Measurements from ENCODE around the gene IL12B.
"Not testable (repeated sequence)": the region's sequence is repeated elsewhere in the genome, so short reads cannot be mapped to it uniquely, and the experiment has no call there.

IL12B gene

DNA sequence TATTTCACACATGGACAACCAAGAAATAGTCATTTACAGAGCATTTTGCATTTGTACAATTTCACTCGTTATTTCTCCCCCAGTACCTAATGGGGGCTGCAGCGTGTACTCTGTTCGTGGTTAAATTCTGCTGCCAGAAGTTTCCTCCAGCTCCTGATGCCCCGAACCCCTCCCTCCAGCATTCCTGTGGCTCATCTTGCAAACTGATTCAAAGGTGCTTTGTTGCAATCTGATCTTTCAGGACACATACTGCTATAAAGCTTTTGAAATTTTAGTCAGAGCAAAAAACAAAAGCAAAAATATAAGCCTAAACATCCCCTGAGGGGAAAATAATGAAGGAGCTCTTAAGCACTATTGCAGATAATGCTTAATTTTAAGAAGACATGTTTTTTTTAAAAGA is 39.5 kb downstream of the IL12B start:
- no peak for DNase-seq

- DNase-seq: no peak
These were observed 43.8 kb downstream of the IL12B start for GRCh38 chr5:159286420-159287035.

DNA sequence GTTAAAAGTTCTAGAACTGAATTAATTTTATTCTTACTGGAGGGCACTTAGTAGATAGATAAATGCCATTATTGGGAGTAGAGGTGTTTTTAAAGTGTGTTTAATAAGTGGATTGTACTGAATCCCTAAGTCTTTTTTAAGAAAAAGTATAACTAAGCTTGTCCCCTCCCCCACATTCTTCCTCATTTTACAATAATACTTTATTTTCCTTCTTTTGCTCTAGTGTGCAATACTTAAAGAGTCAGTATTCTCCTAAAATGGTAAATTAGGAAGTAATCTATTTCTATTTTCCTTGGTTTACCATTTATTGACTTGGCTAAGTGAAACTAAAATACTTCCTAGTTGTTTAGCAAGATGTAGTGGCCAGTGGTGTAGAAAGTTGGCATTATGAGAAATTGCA is 55.6 kb downstream of the IL12B start:
- DNase-seq: no peak

GRCh38 chr5:159273923-159274322 is 56.4 kb downstream of the IL12B start:
- DNase-seq: no peak

DNA sequence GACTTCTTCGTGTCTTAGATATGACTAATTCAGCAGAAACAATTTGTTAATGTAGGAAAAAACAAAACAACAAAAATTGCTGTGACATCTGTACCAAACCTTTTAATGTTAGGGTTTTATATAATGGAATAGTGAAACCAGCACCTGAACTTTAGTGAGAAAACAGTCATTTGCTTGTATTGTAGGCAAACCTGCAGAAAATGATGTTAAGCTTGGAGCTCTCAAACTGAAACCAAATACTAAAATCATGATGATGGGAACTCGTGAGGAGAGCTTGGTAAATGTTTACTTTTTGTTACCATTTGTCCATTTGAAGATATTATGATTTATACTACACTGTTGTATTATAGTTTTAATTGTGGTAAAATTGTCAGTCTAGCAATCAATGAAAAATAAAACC is 60.6 kb downstream of the IL12B start:
- DNase-seq: no peak

GRCh38 chr5:159266764-159267163 is 63.5 kb downstream of the IL12B start:
- DNase-seq: not testable (repeated sequence)

Measured in effector CD8-positive, alpha-beta T cell (primary cell).